GM19099 (cell line): ENCODE measurements around the gene ZNF808.

Source experiments
- POLR2A ChIP-seq: IDR thresholded peaks from 3 replicates; pipeline ENCODE4 v1.6.1; 2011; ENCODE audit warnings: low read depth; ENCODE audit not compliant: insufficient read length; ENCODE audit errors: extremely low read depth

Gene ZNF808

DNA sequence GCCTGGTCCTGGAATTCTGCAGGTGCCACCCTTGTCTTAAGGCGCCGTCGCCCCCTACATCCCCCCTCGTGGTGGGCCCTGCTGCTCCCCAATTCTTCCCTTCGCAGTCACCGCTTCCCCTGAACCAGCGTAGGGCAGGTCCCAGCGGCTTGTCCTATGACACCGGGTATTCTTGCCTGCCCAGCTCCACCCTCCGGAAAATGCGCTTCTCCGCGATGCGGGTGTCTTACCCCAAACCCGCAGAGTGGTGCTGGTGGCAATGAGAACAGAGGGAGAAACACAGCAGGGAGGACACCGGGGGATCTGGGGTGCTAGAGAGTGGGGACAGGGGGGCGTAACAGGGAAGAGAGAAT lies 9.0 kb downstream of the ZNF808 start:
- TF ChIP-seq POLR2A: no peak

- no peak for TF ChIP-seq POLR2A
Observed at GRCh38 chr19:52541608-52542007, 14.1 kb downstream of the ZNF808 start.

GRCh38 chr19:52542984-52543664 lies 15.7 kb downstream of the ZNF808 start:
- TF ChIP-seq POLR2A: no peak

DNA sequence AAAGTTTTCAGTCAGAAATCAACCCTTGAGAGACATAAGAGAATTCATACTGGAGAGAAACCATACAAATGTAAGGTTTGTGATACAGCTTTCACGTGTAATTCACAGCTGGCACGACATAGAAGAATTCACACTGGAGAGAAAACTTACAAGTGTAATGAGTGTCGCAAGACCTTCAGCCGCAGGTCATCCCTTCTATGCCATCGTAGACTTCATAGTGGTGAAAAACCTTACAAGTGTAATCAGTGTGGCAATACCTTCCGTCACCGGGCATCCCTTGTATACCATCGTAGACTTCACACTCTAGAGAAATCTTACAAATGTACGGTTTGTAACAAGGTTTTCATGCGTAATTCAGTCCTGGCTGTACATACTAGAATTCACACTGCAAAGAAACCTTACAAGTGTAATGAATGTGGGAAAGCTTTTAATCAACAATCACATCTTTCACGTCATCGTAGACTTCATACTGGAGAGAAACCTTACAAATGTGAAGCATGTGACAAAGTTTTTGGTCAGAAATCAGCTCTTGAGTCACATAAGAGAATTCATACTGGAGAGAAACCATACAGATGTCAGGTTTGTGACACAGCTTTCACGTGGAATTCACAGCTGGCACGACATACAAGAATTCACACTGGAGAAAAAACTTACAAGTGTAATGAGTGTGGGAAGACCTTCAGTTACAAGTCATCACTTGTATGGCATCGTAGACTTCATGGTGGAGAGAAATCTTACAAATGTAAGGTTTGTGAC lies 26.9 kb downstream of the ZNF808 start:
- TF ChIP-seq POLR2A: no peak

GRCh38 chr19:52557231-52557995 lies 29.9 kb downstream of the ZNF808 start:
- TF ChIP-seq POLR2A: no peak

DNA sequence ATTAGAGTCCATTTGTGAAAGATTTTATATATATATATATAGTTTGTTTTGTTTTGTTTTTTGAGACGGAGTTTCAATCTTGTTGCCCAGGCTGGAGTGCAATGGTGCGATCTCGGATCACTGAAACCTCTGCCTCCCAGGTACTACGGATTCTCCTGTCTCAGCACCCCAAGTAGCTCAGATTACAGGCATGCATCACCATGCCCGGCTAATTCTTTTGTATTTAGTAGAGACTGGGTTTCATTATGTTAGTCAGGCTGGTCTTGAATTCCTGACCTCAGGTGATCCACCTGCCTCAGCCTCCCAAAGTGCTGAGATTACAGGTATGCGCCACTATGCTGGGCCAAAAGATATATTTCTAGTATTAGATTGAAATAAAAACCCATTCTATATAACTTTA lies 38.7 kb downstream of the ZNF808 start:
- TF ChIP-seq POLR2A: no peak

DNA sequence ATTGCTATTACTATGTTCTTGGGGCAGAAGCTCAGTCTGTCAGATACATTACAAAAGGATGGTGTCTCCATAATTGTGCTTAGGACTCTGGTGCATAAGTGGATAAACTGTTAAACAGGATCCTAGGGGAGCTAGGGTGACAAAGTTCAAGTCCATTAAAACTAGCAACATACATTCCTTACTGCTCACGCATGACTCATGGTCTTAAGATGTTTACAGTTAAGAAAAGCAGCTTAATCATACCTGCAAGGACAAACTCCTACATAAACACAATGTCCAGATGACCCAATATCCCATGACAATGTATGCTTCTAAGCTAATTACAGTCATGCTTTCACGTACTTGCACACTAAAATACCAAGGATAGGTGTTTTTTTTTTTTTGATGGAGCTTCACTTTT lies 39.1 kb downstream of the ZNF808 start:
- no peak for TF ChIP-seq POLR2A

- no peak for TF ChIP-seq POLR2A
Observed at GRCh38 chr19:52567921-52568320, 40.5 kb downstream of the ZNF808 start.

GRCh38 chr19:52570000-52570861 lies 42.8 kb downstream of the ZNF808 start, which contains the start of gene ZNF701:
ZNF701 (plus strand) TSS chr19:52570287; CDS start chr19:52574148, 3,861 bp downstream.
- peak; percentile 93 for TF ChIP-seq POLR2A

DNA sequence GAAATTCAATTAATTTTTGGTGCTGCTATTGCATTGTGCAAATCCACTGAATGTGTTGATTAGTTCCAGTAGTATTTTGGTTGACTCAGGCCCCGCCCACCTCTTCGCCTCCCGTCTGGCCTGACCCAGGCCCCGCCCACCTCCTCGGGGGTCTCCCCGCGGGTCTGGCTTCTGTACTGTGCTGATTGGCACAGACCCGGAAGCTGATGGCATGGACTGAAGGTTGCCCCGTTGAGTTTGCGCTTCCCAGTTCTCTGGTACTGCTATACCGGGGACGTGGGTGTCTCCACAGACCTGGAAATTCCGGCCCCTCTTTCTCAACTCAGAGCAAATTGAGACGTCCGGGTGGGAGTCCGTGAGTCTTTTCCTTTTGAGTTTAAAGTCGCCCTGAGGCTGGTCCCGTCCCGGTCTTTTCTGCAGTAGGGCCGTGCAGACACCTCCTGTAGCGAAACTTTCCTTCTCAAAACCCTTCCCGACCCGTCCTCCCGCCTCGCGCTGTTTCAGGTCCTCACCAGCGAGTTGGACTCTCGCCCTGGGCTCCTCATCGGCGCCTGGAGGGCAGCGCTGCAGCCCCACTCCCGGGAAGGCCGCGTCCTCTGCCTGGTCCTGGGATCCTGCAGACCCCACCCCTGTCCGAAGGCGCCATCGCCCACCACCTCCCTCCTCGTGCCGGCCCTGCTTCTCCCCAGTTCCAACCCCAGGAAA lies 57.4 kb downstream of the ZNF808 start:
- no peak for TF ChIP-seq POLR2A

GRCh38 chr19:52585604-52586003 lies 58.1 kb downstream of the ZNF808 start:
- TF ChIP-seq POLR2A: no peak

DNA sequence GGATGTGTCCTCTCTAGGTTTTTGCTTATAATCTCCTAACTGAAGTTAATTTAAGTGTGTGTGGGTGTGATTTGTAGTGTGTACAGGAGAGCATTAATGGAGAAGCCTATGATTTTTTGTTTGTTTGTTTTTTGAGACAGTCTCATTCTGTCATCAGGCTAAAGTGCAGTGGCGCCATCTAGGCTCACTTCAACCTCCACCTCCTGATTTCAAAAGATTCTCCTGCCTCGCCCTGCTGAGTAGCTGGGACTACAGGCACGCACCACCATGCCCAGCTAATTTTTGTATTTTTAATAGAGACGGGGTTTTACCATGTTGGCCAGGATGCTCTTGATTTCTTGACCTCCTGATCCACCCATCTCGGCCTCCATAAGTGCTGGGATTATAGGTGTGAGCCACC lies 63.3 kb downstream of the ZNF808 start:
- no peak for TF ChIP-seq POLR2A

- TF ChIP-seq POLR2A: no peak
Observed at GRCh38 chr19:52592301-52592700, 64.8 kb downstream of the ZNF808 start.

GRCh38 chr19:52599241-52599640 lies 71.8 kb downstream of the ZNF808 start:
- no peak for TF ChIP-seq POLR2A
